Stimulated activated CD8-positive, alpha-beta memory T cell treated with anti-CD3 and anti-CD28 coated beads, Interleukin-2, amount 100 ng/mL, for 48 hours (primary cell): ENCODE data around the gene SCARB1.

Experiments used
- DNase-seq, 2 donors: peaks; one replicate each; pipeline ENCODE4 v3.0.0-alpha.2; 2020; ENCODE audit warnings: low read depth in 2 of 2

SCARB1 gene

DNA sequence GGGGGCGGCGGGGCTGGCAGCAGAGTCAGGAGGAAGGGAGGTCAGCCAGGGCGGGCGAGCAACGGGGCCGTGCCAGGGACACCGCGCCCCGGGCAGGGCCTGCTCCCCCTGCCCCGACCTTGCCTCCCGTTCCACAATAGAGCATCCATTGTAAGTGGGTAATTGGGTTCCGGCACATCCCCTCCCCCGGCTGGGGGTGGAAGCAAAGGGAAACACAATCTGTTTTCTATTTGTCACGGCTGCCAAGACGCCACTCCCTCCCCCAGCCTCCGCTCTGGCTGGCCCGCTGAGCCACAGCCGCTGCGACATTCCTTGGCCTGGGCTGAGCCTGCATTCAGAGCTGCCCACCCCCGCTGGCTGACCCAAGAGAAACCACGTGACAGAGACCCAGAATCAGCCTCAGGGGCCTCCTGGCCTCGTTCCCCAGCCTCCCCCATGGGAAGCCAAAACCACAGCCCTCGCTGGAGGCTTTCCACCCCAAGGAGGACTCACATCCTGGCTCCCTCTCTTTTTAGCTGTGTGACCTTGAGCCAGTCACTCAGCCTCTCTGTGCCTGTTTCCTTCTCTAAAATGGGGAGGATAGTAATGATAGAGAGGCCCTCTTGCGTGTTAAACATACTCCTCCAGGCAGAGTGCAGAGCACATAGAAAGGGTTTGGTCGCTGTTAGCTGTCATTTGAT is 117.6 kb downstream of the SCARB1 start:
- no peak for DNase-seq

DNA sequence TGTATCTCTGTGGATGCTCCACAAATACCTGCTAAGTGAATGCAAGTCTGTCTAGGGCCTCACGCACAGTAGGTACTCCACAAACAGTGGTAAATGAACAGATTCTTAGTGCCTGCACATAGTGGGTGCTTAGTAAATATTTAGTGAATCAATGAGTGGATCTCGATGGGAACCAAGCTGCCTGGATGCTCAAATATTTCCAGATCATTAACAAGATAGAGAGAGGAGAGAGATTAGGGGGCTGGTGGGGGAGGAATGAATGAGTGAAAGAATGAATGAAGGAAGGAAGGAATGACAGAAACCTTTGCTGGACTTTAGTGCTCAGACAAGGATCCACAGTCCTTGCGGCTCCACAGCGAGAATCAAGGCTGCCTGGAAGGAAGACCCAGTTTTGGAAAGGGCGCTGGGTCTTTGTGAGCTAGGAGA is 118.2 kb downstream of the SCARB1 start:
- no peak for DNase-seq

DNA sequence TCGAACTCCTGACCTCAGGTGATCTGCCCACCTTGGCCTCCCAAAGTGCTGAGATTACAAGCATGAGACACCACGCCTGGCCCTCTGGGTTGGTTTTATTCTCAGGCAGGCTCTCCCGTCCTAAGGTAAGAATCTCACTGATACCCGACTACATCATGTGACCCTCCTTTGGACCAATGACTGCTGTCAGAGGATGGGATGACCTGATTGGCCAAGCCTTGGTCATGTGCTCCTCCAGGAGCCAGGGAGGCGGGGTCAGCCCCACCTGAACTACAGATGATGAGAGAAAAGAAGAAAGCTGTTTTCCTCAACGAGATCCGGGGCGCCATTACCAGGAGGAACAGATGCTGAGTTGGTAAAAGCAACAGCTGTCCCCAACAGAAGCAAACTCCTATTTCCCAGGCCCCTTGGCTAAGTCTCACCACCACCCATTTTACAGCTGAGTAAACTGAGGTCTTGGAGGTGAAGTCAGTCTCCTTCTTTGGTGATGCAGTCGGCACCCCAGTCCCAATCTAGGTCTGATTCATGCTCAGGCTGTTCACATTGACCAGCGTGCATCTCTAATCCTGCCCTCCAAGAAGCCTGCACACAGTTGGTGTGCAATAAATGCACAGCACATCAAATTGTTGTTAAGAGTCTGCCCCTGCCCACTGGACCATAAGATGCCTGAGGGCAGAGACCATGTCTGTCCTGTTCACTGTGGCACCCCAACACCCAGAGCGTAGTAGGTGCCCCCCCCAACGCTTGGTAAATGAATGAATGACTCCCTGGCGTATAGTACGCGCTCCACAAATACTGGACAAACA is 118.8 kb downstream of the SCARB1 start:
- DNase-seq, result no peak

- no peak for DNase-seq
Measured at GRCh38 chr12:124744273-124744640, 119.4 kb downstream of the SCARB1 start.

- no peak for DNase-seq
Measured at GRCh38 chr12:124743479-124744272, 120.0 kb downstream of the SCARB1 start.

- no peak for DNase-seq
Measured at GRCh38 chr12:124742678-124743077, 121.0 kb downstream of the SCARB1 start.

DNA sequence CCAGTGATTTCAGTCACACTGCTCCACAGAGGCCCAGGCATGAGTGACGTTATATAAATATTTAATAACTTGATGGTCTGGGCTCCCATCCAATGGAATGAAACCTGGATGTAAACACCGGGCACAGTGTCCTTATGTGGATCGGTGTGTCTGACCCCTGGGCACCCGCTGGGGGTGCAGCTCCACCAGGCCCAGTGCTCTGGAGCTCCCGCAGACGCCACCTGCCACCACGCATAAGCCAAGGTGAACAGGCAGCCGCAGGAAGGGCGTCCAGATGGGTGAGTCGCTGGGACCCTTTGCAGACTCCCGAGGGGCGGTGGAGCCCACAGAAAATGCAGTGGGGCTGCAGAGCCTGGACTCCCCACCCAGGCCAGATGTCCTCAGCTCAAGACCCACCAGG is 121.6 kb downstream of the SCARB1 start:
- no peak for DNase-seq

DNA sequence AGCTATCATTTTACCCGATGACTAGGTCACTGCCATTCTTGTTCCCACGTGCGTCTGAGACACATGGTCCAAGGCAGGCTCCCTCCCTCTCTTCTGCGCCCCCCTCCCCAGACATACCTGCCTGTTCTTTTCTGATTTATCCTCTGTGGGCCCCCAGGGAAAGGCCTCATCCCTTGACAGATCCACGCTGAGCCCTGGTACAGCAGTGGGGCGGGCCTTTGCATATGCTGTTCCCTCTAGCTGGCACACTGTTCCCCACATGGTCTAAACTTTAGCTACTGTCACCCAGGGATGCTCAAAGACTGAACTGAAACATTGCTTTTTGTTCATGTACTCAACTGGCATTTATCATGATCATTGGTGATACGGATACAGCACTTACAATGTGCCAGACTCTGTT is 122.5 kb downstream of the SCARB1 start:
- DNase-seq, result no peak

- DNase-seq, result no peak
Measured at GRCh38 chr12:124740691-124741137, 123.0 kb downstream of the SCARB1 start.

- DNase-seq, result no peak
Measured at GRCh38 chr12:124739953-124740561, 123.6 kb downstream of the SCARB1 start.

- no peak for DNase-seq
Measured at GRCh38 chr12:124738636-124739467, 124.8 kb downstream of the SCARB1 start.

DNA sequence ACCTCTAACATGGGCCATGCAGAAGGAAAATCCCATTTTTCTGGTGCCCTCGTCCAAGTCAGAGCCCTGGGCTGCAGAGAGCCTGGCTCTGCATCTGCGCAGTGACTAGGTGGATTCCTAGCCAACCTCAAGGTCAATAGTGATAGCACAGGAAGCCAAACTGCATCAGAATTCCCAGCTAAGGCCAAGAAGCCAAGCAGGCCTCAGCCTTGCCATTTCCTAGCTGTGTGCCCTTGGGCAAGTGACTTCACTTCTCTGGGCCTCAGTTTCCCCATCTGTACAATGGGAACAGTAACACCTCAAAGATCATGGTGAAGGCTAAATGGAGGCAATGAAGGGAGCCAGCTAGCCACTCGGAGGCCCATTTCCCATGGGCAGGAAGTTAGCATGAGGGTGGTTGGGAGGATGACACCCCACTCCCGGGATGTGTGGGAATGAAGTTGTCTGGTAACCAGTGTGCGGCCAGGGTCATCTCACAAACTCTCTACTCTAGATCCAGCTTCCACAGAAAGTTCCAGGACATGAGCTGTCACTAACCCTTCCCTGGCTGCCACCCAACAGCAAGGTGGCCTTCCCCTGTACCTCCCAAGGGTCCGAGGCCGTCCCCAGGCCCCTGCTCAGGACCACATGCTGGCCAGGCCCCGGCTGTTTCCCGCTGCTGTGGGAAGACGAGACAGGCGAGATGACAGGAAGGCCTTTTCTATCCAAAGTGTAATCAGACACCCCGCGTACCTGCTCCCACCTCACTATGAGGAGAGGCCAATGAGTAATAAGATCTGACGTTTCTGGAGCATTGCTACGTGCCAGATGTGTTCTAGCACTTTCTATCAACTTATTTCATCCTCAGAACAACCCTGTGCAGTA is 125.7 kb downstream of the SCARB1 start:
- DNase-seq, result no peak

DNA sequence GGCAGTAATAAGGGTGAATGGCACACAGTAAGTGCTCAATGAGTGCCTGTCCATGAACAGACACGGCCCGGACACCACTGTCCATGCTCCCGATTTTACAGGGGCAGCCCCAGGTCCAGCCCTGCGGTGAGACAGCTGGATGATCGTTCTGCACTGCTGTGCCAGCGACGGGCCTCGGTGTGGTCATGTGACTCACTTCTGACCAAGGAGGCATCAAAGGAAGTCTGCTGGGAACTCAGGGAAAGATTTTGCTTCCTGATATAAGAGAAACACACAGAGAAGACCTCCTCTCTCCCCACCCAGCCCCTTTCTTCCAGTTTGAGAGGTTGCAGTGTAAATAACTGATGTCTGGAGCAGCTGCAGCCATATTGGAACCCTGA is 126.6 kb downstream of the SCARB1 start:
- DNase-seq, result no peak

DNA sequence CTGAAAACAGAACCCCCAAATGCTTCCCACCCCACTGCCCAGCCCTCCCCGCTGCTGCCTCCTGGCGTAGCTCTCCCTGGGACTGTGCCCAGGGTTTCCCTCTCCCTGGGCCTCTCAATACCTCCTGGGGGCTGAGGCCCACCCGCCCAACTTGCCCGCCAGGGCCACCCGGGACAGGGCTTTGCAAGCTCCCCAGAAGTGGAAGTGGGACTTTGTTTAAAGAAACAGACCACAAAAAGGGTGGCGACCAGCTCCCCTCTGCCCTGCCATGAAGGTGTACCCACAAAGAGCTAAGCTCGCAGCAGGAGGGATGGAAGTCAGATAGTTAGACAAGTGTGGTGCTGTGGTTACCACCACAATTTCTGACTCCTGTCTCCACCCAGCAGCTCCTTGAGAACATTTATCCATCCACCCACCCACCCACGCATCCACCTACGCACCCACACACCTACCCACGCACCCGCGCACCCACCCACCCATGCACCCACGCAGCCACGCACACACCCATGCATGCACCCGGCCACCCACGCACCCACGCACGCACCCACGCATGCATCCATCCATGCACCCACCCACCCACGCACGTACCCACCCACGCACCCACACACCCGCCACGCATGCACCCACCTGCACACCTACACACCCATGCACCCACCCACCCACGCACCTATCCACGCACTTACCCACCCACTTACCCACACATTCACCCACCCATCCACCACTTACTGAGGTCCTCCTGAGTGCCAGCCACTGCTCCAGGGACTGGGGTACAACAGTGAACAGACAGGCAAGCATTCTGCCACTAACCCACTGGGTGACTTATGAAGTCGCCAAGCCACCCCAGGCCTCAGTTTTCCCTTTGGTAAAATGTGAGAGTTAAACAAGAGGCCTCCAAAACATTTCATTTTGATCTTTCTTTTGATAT is 127.3 kb downstream of the SCARB1 start:
- no peak for DNase-seq

DNA sequence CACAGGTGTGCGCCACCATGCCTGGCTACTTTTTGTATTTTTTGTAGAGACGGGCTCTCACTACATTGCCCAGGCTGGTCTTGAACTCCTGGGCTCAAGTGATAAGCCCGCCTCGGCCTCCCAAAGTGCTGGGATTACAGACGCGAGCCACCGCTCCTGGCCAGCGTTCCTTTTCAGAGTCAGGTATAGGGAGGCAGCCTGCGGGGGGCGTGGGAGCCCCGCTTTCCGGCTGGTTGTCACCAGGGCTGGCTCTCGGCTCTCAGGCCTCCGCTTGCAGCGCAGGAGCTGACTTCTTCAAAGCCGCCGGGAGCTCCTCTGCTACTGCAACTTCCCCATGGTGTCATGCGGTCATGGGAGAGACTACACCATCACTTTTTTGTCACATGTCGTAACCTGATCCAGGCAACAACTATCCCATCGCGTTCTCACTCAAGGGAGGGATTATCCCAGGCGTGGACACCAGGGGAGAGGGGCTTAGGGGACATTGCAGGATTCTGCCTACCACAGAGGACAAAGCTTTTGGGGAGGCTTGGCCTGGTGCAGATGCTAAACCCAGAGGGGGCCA is 129.4 kb downstream of the SCARB1 start:
- no peak for DNase-seq

DNA sequence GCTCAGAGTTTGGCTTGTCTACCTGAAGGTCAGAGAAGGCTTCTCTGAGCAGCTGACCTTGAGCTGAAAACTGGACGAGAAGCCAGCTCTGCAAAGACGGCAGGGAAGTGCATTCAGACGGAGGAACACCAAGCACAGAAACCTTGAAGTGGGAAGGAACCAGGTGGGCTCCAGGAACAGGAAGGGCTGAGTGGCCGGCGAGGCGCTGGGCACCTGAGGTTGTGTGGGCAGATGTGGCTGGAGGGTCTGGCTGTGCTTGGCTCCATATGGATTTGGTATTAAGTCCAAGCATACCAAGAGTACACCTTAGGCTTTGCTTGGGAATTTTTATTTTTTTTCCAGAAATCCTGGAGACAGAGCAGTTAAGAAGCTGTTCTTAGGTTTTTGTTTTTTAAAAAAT is 130.6 kb downstream of the SCARB1 start:
- no peak for DNase-seq

DNA sequence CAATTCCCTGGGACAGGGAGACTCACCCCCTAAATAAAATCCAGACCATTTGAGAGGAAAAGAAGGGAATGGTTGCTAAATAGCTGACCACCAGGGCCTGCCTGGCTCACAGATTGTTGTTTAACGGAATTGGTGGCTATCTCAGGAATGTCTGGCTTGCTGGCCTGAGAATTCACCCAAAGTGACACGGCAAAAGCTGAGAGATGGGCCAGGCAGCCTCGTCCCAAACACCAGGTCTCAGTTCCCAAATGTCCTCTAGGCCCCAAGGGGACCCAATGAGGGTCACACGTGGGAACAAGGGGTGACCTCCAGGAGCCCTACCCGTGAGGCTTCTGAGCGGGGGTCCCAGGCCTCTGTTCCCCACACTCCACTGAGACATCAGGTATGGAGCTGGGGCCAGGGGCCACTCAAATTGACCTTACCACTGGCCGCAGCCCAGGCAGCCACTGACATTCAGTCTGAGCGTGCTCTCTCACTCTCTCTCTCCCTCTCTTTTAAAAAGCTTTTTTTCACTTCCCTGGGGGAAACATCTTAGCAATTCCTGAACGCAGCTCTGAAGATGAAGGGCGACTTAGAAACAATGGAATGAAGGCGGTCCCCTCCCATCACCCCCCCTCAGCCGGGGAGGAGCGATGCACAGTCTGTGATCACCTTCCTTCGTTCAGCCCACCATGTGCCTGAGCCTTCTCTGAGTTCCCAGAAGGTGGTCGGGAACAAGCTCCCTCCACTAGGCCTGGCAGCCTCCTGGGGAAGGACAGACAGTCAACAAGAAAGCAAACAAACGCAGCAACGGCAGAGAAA is 131.2 kb downstream of the SCARB1 start:
- DNase-seq, result no peak

DNA sequence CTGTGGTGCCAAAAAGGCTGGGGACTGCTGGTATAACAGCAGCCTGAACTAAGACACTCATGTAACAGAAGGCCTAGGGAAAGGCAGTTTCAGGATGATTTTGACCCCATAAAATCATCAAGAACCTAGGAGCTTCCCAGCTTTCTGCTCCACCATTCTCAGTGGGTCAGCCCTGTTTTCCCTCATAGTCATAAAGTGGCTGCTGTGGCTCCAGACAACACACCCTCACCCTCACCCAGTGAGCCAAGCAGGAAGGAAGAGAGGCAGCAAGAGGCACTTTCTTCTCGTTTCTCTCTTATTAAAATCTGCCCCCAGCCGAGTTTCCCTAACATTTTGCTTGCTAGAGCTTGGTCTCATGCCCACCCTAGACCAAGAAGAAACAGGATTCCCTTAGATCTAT is 131.8 kb downstream of the SCARB1 start:
- no peak for DNase-seq
